B cell (primary cell): Measurements from ENCODE around the gene TRIM46. TPM values are rescaled to one million over a fixed set of nuclear protein-coding genes. Genes with fewer than 3 reads are reported as not detected.
"Not testable (repeated sequence)": the region's sequence is repeated elsewhere in the genome, so short reads cannot be mapped to it uniquely, and the experiment has no call there.

Experiments
- ATAC-seq: fragments of 200-7000 bp; cut with Tn5 transposase; one replicate; pipeline ENCODE4 v1.10.0; 2021; ENCODE audit warnings: low read depth, mild to moderate bottlenecking, moderate number of reproducible peaks, moderate library complexity
- CTCF ChIA-PET: fragments of 350-600 bp; sonication (Branson Sonifier 250); formaldehyde crosslinking; loops from one replicate; lab custom pipeline; 2021; ENCODE audit warnings: antibody characterized with exemption, inconsistent platforms; lab: Charles Lee
- POLR2A ChIA-PET: fragments of 350-600 bp; sonication (Branson Sonifier 250); formaldehyde crosslinking; loops from one replicate; lab custom pipeline; 2021; ENCODE audit warnings: antibody characterized with exemption; lab: Charles Lee
- DNase-seq: peaks from one replicate; pipeline ENCODE4 v3.0.0; 2013
- H2AFZ ChIP-seq: 2 replicates; pipeline ENCODE4 v1.6.1; 2012; ENCODE audit warnings: mild to moderate bottlenecking, low read depth, low read length; ENCODE audit not compliant: insufficient read depth, poor library complexity, severe bottlenecking
- H3K27ac ChIP-seq, 2 donors: 1 replicate in 1 of 2; 2 replicates in 1 of 2; pipeline ENCODE4 v1.5.1; 2012 to 2013; ENCODE audit warnings: low read length in 2 of 2, mild to moderate bottlenecking in 2 of 2, moderate library complexity in 1 of 2
- H3K27me3 ChIP-seq, 4 experiments: fragments of 200-600 bp in 1 of 4; sonication (generic) in 1 of 4; replicated peaks in 1 of 4; 1 replicate in 2 of 4; 2 replicates in 2 of 4; pipeline versions ENCODE4 v1.6.1 to v1.7.0; 2013 to 2016; ENCODE audit warnings: low read length in 3 of 4, mild to moderate bottlenecking in 2 of 4, mixed read lengths in 1 of 4, moderate library complexity in 1 of 4; ENCODE audit not compliant: insufficient read depth in 4 of 4, control insufficient read depth in 3 of 4; ENCODE audit errors: control extremely low read depth in 1 of 4
- H3K36me3 ChIP-seq, 2 experiments: replicated peaks in 1 of 2; 1 replicate in 1 of 2; 2 replicates in 1 of 2; pipeline versions ENCODE4 v1.6.1 to v1.7.1; 2013; ENCODE audit warnings: low read length in 1 of 2; ENCODE audit not compliant: insufficient read depth in 2 of 2, control insufficient read depth in 1 of 2; ENCODE audit errors: control extremely low read depth in 1 of 2, extremely low read depth in 1 of 2
- H3K4me1 ChIP-seq, 2 donors: fragments of 200-600 bp in 1 of 2; sonication (generic) in 1 of 2; 1 replicate in 1 of 2; 2 replicates in 1 of 2; pipeline versions ENCODE4 v1.5.1 to v1.6.1; 2013 to 2017; ENCODE audit warnings: low read length in 2 of 2; ENCODE audit not compliant: control insufficient read depth in 2 of 2, insufficient read depth in 2 of 2
- H3K4me2 ChIP-seq: replicated peaks from 2 replicates; pipeline ENCODE3; 2012; ENCODE audit warnings: mild to moderate bottlenecking, low read depth, low read length; ENCODE audit not compliant: poor library complexity, severe bottlenecking
- H3K4me3 ChIP-seq, 5 experiments: fragments of 200-600 bp in 1 of 5; sonication (generic) in 1 of 5; 1 replicate in 3 of 5; 2 replicates in 2 of 5; pipeline versions ENCODE4 v1.5.1 to v1.7.0; 2011 to 2016; ENCODE audit warnings: low read length in 4 of 5, mild to moderate bottlenecking in 4 of 5, low read depth in 2 of 5, control low read depth in 1 of 5, moderate library complexity in 1 of 5; ENCODE audit not compliant: insufficient read depth in 1 of 5; ENCODE audit errors: control extremely low read depth in 1 of 5, extremely low read depth in 1 of 5
- H3K79me2 ChIP-seq: fragments of 200-600 bp; sonication (generic); one replicate; pipeline ENCODE4 v1.6.0; 2016; ENCODE audit warnings: low read length; ENCODE audit not compliant: control insufficient read depth, insufficient read depth
- H3K9ac ChIP-seq: fragments of 200-600 bp; sonication (generic); 2 replicates; pipeline ENCODE4 v1.6.1; 2017; ENCODE audit warnings: mild to moderate bottlenecking, low read length, moderate library complexity
- H3K9me3 ChIP-seq, 3 donors: one replicate each; pipeline versions ENCODE4 v1.6.1 to v1.7.1; 2013; ENCODE audit warnings: low read length in 2 of 3; ENCODE audit not compliant: control insufficient read depth in 2 of 3, insufficient read depth in 1 of 3; ENCODE audit errors: control extremely low read depth in 1 of 3
- H4K20me1 ChIP-seq: 2 replicates; pipeline ENCODE4 v1.6.0; 2012; ENCODE audit warnings: mild to moderate bottlenecking, low read length; ENCODE audit not compliant: insufficient read depth, control insufficient read depth, poor library complexity, severe bottlenecking
- H3K27ac Mint-ChIP-seq: one replicate; pipeline ENCODE4 v1.8.0; 2021; ENCODE audit warnings: mixed read lengths
- H3K27me3 Mint-ChIP-seq: one replicate; pipeline ENCODE4 v1.8.0; 2021; ENCODE audit warnings: mixed read lengths
- H3K4me1 Mint-ChIP-seq: one replicate; pipeline ENCODE4 v1.8.0; 2021; ENCODE audit warnings: mixed read lengths
- H3K4me3 Mint-ChIP-seq: one replicate; pipeline ENCODE4 v1.8.0; 2021; ENCODE audit warnings: mixed read lengths
- H3K9me3 Mint-ChIP-seq: one replicate; pipeline ENCODE4 v1.8.0; 2022; ENCODE audit warnings: mixed read lengths; ENCODE audit not compliant: insufficient read depth
- EZH2 ChIP-seq: IDR thresholded peaks from 2 replicates; pipeline ENCODE4 v1.6.1; 2012; ENCODE audit warnings: borderline replicate concordance, low read depth, mild to moderate bottlenecking, moderate library complexity, low read length; ENCODE audit not compliant: insufficient read depth, poor library complexity, severe bottlenecking
- WGBS: methylation state at CpG from one replicate; pipeline ENCODE4 v1.1.5; 2013; ENCODE audit warnings: missing lambda C conversion rate; ENCODE audit not compliant: insufficient coverage; 5-methylcytosine and 5-hydroxymethylcytosine counted together
- intact Hi-C: fragments of 100-400 bp; cut with micrococcal nuclease; formaldehyde crosslinking; loops from one replicate; pipeline ENCODE4 v1.10.0; 2022
- polyA plus RNA-seq: library from polyadenylated mRNA; depleted of rRNA; stranded (reverse); fragments of >200 nt; gene quantifications from 2 replicates; pipeline ENCODE4 v1.2.3, GENCODE V29; 2012
- total RNA-seq, 2 donors: library from RNA; stranded (reverse); fragments of 120-200 nt in 1 of 2; gene quantifications; 1 replicate in 1 of 2; 2 replicates in 1 of 2; pipeline versions ENCODE4 v1.2.3 to v1.2.4, GENCODE V29; 2013 to 2022

Gene TRIM46
- total and polyA plus RNA-seq, 2 donors (not counting 1 experiment from before 2014, with no cell fraction given) = 2.6 to 3.4 TPM

- Mint-ChIP-seq H3K9me3 (no peaks in the 10 kb centered on the region), H3K27ac (peak overlapping the region; percentile 51), H3K27me3 (no peaks in the 10 kb centered on the region), H3K4me3 (no peak overlapping the region), H3K4me1 (peaks cover 37% of the 10 kb centered on the region)
- Histone ChIP-seq H3K9me3 (no peaks in the 10 kb centered on the region), H3K36me3 (no peaks in the 10 kb centered on the region), H3K4me1 (peaks cover 23 to 40% of the 10 kb centered on the region in 2 donors), H3K27me3 (peaks cover 0 to 4% (median 0%) of the 10 kb centered on the region in 4 experiments), H2AFZ (no peak overlapping the region), H3K4me2 (no peak overlapping the region), H3K27ac (no peak overlapping the region), H4K20me1 (no peaks in the 10 kb centered on the region), H3K79me2 (no peaks in the 10 kb centered on the region), H3K9ac (no peak overlapping the region), H3K4me3 (no peak overlapping the region)
- ATAC-seq (no peak), DNase-seq (no peak)
- CTCF ChIA-PET = interaction anchor here (1.8 kb wide), 1 partner anchor 14 kb away, joined by 4 read pairs; no protein-coding TSS in a partner anchor
- POLR2A ChIA-PET = no interaction called here
- intact Hi-C loops = no loop called here
- TF ChIP-seq EZH2 = no peak
- 97% methylated on average over 5 of the region's 14 CpGs for WGBS
Observed at GRCh38 chr1:155188268-155188667, 14.6 kb downstream of the TRIM46 start.

DNA sequence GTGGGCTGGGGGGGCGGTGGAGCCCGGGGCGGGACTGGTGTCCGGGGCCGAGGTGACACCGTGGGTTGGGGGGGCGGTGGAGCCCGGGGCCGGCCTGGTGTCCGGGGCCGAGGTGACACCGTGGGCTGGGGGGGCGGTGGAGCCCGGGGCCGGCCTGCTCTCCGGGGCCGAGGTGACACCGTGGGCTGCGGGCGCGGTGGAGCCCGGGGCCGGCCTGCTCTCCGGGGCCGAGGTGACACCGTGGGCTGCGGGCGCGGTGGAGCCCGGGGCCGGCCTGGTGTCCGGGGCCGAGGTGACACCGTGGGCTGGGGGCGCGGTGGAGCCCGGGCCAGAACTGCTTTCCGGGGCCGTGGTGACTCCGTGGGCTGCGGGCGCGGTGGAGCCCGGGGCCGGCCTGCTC lies 16.3 kb downstream of the TRIM46 start:
- CTCF ChIA-PET, H3K9ac ChIP-seq, H4K20me1 ChIP-seq, H2AFZ ChIP-seq, H3K36me3 ChIP-seq, H3K27me3 Mint-ChIP-seq, H3K4me3 ChIP-seq, POLR2A ChIA-PET, H3K9me3 ChIP-seq, DNase-seq, H3K4me2 ChIP-seq, H3K4me3 Mint-ChIP-seq, H3K9me3 Mint-ChIP-seq, ATAC-seq, H3K27ac ChIP-seq, H3K79me2 ChIP-seq, H3K27ac Mint-ChIP-seq: not testable (repeated sequence)
- Histone ChIP-seq H3K4me1 (peaks cover 25 to 39% of the 10 kb centered on the region in 2 donors), H3K27me3 (peaks cover 0 to 15% (median 1%) of the 10 kb centered on the region in 4 experiments)
- 97% methylated on average over 18 of the region's 45 CpGs for WGBS
- intact Hi-C loops = loop anchor here (5.0 kb wide), 1 partner anchor 37 kb away; no protein-coding TSS in a partner anchor
- H3K4me1 Mint-ChIP-seq = peaks cover 41% of the 10 kb centered on the region
